Esophagus muscularis mucosa (tissue), 4 donors: ENCODE data around the gene MYADM. TPM values are rescaled to one million over a fixed set of nuclear protein-coding genes. Genes with fewer than 3 reads are reported as not detected.
"Not testable (repeated sequence)": the region's sequence is repeated elsewhere in the genome, so short reads cannot be mapped to it uniquely, and the experiment has no call there.

Experiments used
- DNase-seq: peaks from one replicate; pipeline ENCODE4 v3.0.0-alpha.2; 2017; ENCODE audit errors: extremely low spot score
- H3K27ac ChIP-seq, 4 donors: fragments of 200-600 bp; sonication (generic); replicated peaks in 1 of 4; 1 replicate in 3 of 4; 2 replicates in 1 of 4; pipeline ENCODE4 v1.5.1; 2016 to 2019; ENCODE audit warnings: mild to moderate bottlenecking in 1 of 4
- H3K27me3 ChIP-seq, 4 donors: fragments of 200-600 bp; sonication (generic); one replicate each; pipeline versions ENCODE4 v1.5.1 to v1.6.0; 2016 to 2019
- H3K36me3 ChIP-seq, 4 donors: fragments of 200-600 bp; sonication (generic); one replicate each; pipeline ENCODE4 v1.5.1; 2016 to 2019
- H3K4me1 ChIP-seq, 4 donors: fragments of 200-600 bp; sonication (generic); one replicate each; pipeline ENCODE4 v1.5.1; 2016 to 2019
- H3K4me3 ChIP-seq, 4 donors: fragments of 200-600 bp; sonication (generic); 1 replicate in 2 of 4; 2 replicates in 2 of 4; pipeline ENCODE4 v1.5.1; 2016 to 2019; ENCODE audit warnings: mild to moderate bottlenecking in 4 of 4, moderate library complexity in 1 of 4
- H3K9me3 ChIP-seq, 4 donors: fragments of 200-600 bp; sonication (generic); 1 replicate in 3 of 4; 2 replicates in 1 of 4; pipeline ENCODE4 v1.5.1; 2016 to 2019
- EP300 ChIP-seq: sonication (generic); formaldehyde crosslinking; IDR thresholded peaks from one replicate; pipeline ENCODE4 v1.6.1; 2017; ENCODE audit warnings: antibody characterized with exemption
- POLR2A ChIP-seq: fragments of 450-650 bp; IDR thresholded peaks from one replicate; pipeline ENCODE4 v1.6.1; 2017; ENCODE audit warnings: antibody characterized with exemption, moderate library complexity, mild to moderate bottlenecking, low read depth
- POLR2AphosphoS5 ChIP-seq, 2 donors: sonication (generic); formaldehyde crosslinking; IDR thresholded peaks; one replicate each; pipeline ENCODE4 v1.6.1; 2017; ENCODE audit warnings: antibody characterized with exemption in 2 of 2
- WGBS: methylation state at CpG from one replicate; pipeline ENCODE4 v1.1.5; 2018; 5-methylcytosine and 5-hydroxymethylcytosine counted together
- intact Hi-C: fragments of 100-400 bp; cut with DNase I; formaldehyde crosslinking; loops from one replicate; pipeline ENCODE4 v1.15.1; 2023
- total RNA-seq, 4 donors: library from RNA; depleted of rRNA; stranded (reverse); fragments of >200 nt; gene quantifications; one replicate each; pipeline versions ENCODE4 v1.1.0 to v1.2.1, GENCODE V29; 2016
- TF ChIP-seq, protein P1 (sequence below), 3 experiments: fragments of 200-600 bp in 2 of 3; fragments of 450-650 bp in 1 of 3; sonication (generic) in 2 of 3; IDR thresholded peaks; one replicate each; pipeline ENCODE4 v1.5.1; 2017 to 2019; ENCODE audit warnings: antibody characterized with exemption in 3 of 3, mild to moderate bottlenecking in 2 of 3, moderate library complexity in 1 of 3

Gene MYADM
- total RNA-seq, 4 donors from 2014 or later, result 130 to 353 (median 204) TPM

- peaks cover 9 to 37% (median 32%) of the 10 kb centered on the region in 4 donors for H3K36me3 ChIP-seq
- H3K4me1 ChIP-seq, result peaks cover 38 to 72% (median 71%) of the 10 kb centered on the region in 4 donors
- H3K27me3 ChIP-seq, result no peaks in the 10 kb centered on the region
- DNase-seq, result peak; percentile 98
- H3K27ac ChIP-seq, result peak overlapping the region; percentile 98 to 99 (median 98)
- peak overlapping the region; percentile 86 to 99 (median 95) for H3K4me3 ChIP-seq
- no peaks in the 10 kb centered on the region for H3K9me3 ChIP-seq
- intact Hi-C loops, result no loop called here
- 0% methylated on average over 1 of the region's 75 CpGs for WGBS
- TF ChIP-seq POLR2A (peak; percentile 76), POLR2AphosphoS5 (IDR thresholded peaks at IDR 0.05) (peak; percentile 88 to 92), EP300 (no peak)
- TF ChIP-seq, protein P1, sequence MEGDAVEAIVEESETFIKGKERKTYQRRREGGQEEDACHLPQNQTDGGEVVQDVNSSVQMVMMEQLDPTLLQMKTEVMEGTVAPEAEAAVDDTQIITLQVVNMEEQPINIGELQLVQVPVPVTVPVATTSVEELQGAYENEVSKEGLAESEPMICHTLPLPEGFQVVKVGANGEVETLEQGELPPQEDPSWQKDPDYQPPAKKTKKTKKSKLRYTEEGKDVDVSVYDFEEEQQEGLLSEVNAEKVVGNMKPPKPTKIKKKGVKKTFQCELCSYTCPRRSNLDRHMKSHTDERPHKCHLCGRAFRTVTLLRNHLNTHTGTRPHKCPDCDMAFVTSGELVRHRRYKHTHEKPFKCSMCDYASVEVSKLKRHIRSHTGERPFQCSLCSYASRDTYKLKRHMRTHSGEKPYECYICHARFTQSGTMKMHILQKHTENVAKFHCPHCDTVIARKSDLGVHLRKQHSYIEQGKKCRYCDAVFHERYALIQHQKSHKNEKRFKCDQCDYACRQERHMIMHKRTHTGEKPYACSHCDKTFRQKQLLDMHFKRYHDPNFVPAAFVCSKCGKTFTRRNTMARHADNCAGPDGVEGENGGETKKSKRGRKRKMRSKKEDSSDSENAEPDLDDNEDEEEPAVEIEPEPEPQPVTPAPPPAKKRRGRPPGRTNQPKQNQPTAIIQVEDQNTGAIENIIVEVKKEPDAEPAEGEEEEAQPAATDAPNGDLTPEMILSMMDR (IDR thresholded peaks at IDR 0.05), result peak; percentile 23 to 51 (median 36)
These were observed 1.5 kb downstream of the MYADM start for GRCh38 chr19:53868892-53869804.

- 0% methylated on average over 1 of the region's 24 CpGs for WGBS
- Histone ChIP-seq H3K4me1 (peaks cover 44 to 78% (median 78%) of the 10 kb centered on the region in 4 donors), H3K36me3 (peaks cover 15 to 45% (median 40%) of the 10 kb centered on the region in 4 donors), H3K27ac (peak overlapping the region; percentile 98 to 99 (median 98)), H3K4me3 (peak overlapping the region; percentile 86 to 99 (median 95))
- H3K9me3 ChIP-seq, DNase-seq, H3K27me3 ChIP-seq: not testable (repeated sequence)
- intact Hi-C loops, result loop anchor here (10.0 kb wide), 1 partner anchor 235 kb away; the partner anchor contains the start of genes NDUFA3 and OSCAR
These were observed 2.3 kb downstream of the MYADM start for GRCh38 chr19:53869805-53870484.

DNA sequence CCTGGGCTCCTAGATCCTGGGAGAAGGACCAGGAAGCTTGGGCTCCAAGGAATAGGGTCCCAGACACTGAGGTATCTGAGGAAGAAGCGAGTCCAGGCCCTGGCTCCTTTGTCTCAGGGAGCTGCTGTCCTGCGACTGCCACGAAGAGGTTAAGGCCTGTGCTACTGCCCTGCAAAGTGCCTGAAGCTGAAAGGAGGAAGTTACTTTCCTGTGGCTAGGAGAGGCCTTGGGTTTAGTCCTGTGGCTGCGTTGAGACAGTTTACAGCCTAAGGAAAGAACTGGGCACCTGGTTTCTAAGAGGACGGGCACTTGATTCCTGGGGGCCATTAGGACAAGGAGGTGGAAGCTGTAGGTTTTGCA lies 2.8 kb downstream of the MYADM start:
- no peak for DNase-seq
- 37% methylated on average over 5 of the region's 5 CpGs for WGBS
- TF ChIP-seq POLR2A (no peak), POLR2AphosphoS5 (IDR thresholded peaks at IDR 0.05) (no peak), EP300 (no peak)
- TF ChIP-seq, protein P1 (IDR thresholded peaks at IDR 0.05), result no peak
- no peaks in the 10 kb centered on the region for H3K9me3 ChIP-seq
- peaks cover 17 to 50% (median 45%) of the 10 kb centered on the region in 4 donors for H3K36me3 ChIP-seq
- H3K4me1 ChIP-seq, result peaks cover 40 to 80% (median 78%) of the 10 kb centered on the region in 4 donors
- intact Hi-C loops, result loop anchor here (10.0 kb wide), 1 partner anchor 234 kb away; the partner anchor contains the start of genes NDUFA3 and OSCAR
- H3K27me3 ChIP-seq, result no peaks in the 10 kb centered on the region
- H3K4me3 ChIP-seq, result peak overlapping the region; percentile 86 to 99 (median 95)
- H3K27ac ChIP-seq, result peak overlapping the region; percentile 98 to 99 (median 98)

- peak overlapping the region; percentile 24 to 99 (median 98) for H3K27ac ChIP-seq
- peaks cover 31 to 79% (median 71%) of the 10 kb centered on the region in 4 donors for H3K4me1 ChIP-seq
- peaks cover 17 to 59% (median 53%) of the 10 kb centered on the region in 4 donors for H3K36me3 ChIP-seq
- H3K9me3 ChIP-seq, result no peaks in the 10 kb centered on the region
- H3K27me3 ChIP-seq, result no peaks in the 10 kb centered on the region
- no peak for TF ChIP-seq POLR2AphosphoS5 (IDR thresholded peaks at IDR 0.05)
- no peak for TF ChIP-seq POLR2A
- TF ChIP-seq, protein P1 (IDR thresholded peaks at IDR 0.05), result no peak
- TF ChIP-seq EP300, result no peak
- 43% methylated on average over 7 of the region's 7 CpGs for WGBS
- H3K4me3 ChIP-seq, result peak overlapping the region in 2 of 4 donors; percentile 86 to 99
- intact Hi-C loops, result loop anchor here (10.0 kb wide), 1 partner anchor 233 kb away; the partner anchor contains the start of genes NDUFA3 and OSCAR
- no peak for DNase-seq
These were observed 3.8 kb downstream of the MYADM start for GRCh38 chr19:53871454-53871853.
